Measurements from ENCODE around the gene C12orf60.

Gene C12orf60

GRCh38 chr12:14873440-14874185, 70.1 kb downstream of the C12orf60 start:
- no peak for DNase-seq (ENCODE audit: low read depth)
